AG10803 (cell line): ENCODE results near the gene FIG4.
"Not testable (repeated sequence)": the region's sequence is repeated elsewhere in the genome, so short reads cannot be mapped to it uniquely, and the experiment has no call there.

Source experiments
- DNase-seq: peaks from one replicate; pipeline ENCODE4 v3.0.0; 2010; ENCODE audit warnings: low read depth
- H3K4me3 ChIP-seq: 2 replicates; pipeline ENCODE4 v1.5.1; 2011; ENCODE audit warnings: mild to moderate bottlenecking, low read length, control low read depth
- CTCF ChIP-seq: conservative IDR thresholded peaks from 2 replicates; pipeline ENCODE4 v1.5.1; 2011; ENCODE audit warnings: mild to moderate bottlenecking, low read length, control low read depth, inconsistent platforms

The FIG4 gene

GRCh38 chr6:109715616-109716015, 24.5 kb downstream of the FIG4 start:
- no peak overlapping the region for H3K4me3 ChIP-seq
- peak; percentile 74 for DNase-seq
- no peak for TF ChIP-seq CTCF

DNA sequence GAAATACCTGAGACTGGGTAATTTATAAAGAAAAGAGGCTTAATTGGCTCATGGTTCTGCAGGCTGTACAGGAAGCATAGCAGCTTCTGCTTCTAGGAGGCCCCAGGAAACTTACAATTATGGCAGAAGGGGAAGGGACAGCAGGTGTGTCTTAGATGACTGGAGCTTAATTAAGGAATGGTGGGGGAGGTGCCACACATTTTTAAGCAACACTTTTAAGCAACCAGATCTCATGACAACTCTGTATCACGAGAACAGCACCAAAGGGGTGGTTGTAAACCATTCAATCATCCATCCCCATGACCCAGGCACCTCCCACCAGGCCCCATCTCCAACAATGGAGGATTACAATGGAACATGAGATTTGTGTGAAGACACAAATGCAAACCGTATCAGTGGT, 26.9 kb downstream of the FIG4 start:
- no peak for TF ChIP-seq CTCF
- DNase-seq: no peak

GRCh38 chr6:109718991-109719390, 27.9 kb downstream of the FIG4 start:
- TF ChIP-seq CTCF: no peak
- H3K4me3 ChIP-seq: no peak overlapping the region
- peak; percentile 25 for DNase-seq

More for the DNA sequence above, 26.9 kb downstream of the FIG4 start:
- H3K4me3 ChIP-seq: no peak overlapping the region

DNA sequence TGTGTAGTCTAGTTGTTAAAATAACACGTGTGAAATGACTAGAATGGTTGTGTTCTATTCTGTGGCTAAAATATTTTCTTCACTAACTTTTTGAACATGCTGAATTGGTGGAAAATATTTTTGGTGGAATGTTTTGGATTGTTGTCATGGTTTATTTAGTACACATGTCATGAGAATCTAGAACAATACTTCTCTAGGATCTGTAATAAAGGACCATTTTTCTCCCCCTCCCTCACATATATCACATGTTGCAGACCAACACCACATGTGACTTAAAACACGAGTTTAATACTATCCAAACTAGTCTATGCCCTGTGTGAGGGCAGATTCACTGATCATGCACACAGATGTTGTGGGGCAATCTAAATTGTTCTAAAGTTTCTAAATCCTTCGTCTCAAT, 29.2 kb downstream of the FIG4 start:
- no peak for TF ChIP-seq CTCF
- H3K4me3 ChIP-seq: no peak overlapping the region
- peak; percentile 83 for DNase-seq

GRCh38 chr6:109722011-109722410, 30.9 kb downstream of the FIG4 start:
- DNase-seq: peak; percentile 12
- H3K4me3 ChIP-seq: no peak overlapping the region
- TF ChIP-seq CTCF: no peak

- no peak for DNase-seq
- no peak for TF ChIP-seq CTCF
- no peak overlapping the region for H3K4me3 ChIP-seq
These were observed 31.6 kb downstream of the FIG4 start for GRCh38 chr6:109722564-109723254.

DNA sequence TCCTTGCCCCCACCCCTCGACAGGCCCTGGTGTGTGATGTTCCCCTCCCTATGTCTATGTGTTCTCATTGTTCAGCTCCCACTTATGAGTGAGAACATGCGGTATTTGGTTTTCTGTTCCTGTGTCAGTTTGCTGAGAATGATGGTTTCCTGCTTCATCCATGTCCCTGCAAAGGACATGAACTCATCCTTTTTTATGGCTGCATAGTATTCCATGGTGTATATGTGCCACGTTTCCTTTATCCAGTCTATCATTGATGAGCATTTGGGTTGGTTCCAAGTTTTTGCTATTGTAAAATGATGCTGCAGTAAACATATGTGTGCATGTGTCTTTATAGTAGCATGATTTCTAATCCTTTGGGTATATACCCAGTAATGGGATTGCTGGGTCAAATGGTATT, 34.2 kb downstream of the FIG4 start:
- DNase-seq: not testable (repeated sequence)

More for the DNA sequence above, 34.2 kb downstream of the FIG4 start:
- not testable (repeated sequence) for H3K4me3 ChIP-seq
